Gastroesophageal sphincter (tissue), 3 donors: ENCODE measurements around the gene NEO1.

Experiments used
- CTCF ChIP-seq, 4 experiments: fragments of 200-600 bp in 2 of 4; fragments of 450-650 bp in 2 of 4; sonication (generic) in 1 of 4; IDR thresholded peaks; one replicate each; pipeline ENCODE4 v1.5.1; 2017 to 2019; ENCODE audit warnings: antibody characterized with exemption in 4 of 4, mild to moderate bottlenecking in 2 of 4, moderate library complexity in 2 of 4
- POLR2A ChIP-seq, 2 donors: fragments of 450-650 bp; IDR thresholded peaks; one replicate each; pipeline ENCODE4 v1.6.1; 2017; ENCODE audit warnings: antibody characterized with exemption in 2 of 2, mild to moderate bottlenecking in 2 of 2, moderate library complexity in 1 of 2
- POLR2AphosphoS5 ChIP-seq: sonication (generic); formaldehyde crosslinking; IDR thresholded peaks from one replicate; pipeline ENCODE4 v1.6.1; 2017; ENCODE audit warnings: antibody characterized with exemption

- no peak for TF ChIP-seq CTCF (IDR thresholded peaks at IDR 0.05)
- no peak for TF ChIP-seq POLR2AphosphoS5
- no peak for TF ChIP-seq POLR2A (IDR thresholded peaks at IDR 0.05)
These were observed 137.9 kb downstream of the NEO1 start for GRCh38 chr15:73190189-73190601.
